Retina (tissue), 1 donor: ENCODE measurements around the gene MN1.

ENCODE experiments used
- DNase-seq: peaks from one replicate; pipeline ENCODE4 v3.0.0-alpha.2; 2016

The MN1 gene

DNA sequence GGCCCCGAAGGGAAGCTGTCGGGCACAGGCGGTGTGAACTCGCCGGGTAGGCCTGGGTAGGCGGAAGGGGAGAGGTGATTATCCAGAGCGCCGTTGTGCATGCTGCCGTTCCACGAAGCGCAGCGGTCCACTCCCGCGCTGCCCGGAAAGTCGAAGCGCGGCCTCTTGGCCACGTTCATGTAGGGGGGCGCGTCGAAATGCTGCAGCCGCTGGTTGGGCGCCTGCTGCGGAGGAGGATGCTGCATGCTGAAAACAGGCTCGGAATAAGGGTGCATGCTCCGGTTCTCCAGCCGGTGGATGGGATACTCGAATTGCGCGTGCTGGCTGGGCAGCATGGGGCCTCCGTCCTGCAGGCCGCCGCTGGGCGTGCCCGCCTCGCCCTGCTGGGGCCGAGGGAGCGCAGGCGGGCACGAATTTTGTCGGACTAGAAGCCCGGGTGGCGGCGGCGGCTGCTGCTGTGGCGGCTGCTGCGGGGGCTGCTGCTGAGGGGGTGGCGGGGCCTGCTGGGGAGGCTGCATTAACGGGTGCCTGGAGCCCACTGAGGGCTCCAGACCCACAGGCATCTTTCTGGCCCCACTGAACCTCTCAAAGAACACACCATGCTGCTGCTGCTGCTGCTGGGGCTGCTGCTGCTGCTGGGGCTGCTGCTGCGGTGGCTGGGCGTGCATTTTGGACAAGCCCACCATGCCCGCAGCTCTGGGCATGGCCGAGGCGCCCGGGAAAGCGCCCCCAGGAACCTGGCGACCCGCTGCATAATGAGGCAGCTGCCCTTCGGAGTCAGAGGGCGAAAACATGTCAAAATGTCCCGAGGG is 2.3 kb downstream of the MN1 start:
- DNase-seq, result peak; percentile 88

DNA sequence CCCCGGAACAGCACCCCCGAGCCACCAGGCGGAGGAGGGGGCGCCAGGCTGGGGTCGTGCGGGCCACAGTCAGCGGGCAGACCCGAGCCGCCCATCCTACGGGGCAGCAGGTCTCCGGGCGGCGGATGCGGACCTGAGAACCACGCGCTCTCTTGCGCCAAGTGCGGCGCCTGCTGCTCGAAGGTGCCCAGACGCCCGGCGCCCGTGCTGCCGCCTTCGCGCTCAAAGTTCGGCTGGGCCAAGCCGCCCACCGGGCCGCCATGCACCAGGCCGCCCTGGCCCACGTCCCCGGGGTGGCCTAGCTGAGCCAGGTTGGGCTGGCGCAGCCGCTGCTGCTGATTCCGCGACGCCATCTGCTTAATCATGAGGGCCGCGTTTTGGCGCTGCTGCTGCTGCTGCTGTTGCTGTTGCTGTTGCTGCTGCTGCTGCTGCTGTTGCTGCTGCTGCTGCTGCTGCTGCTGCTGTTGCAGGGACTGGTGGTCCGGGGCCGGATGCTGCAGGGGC is 3.0 kb downstream of the MN1 start:
- DNase-seq, result peak; percentile 89

DNA sequence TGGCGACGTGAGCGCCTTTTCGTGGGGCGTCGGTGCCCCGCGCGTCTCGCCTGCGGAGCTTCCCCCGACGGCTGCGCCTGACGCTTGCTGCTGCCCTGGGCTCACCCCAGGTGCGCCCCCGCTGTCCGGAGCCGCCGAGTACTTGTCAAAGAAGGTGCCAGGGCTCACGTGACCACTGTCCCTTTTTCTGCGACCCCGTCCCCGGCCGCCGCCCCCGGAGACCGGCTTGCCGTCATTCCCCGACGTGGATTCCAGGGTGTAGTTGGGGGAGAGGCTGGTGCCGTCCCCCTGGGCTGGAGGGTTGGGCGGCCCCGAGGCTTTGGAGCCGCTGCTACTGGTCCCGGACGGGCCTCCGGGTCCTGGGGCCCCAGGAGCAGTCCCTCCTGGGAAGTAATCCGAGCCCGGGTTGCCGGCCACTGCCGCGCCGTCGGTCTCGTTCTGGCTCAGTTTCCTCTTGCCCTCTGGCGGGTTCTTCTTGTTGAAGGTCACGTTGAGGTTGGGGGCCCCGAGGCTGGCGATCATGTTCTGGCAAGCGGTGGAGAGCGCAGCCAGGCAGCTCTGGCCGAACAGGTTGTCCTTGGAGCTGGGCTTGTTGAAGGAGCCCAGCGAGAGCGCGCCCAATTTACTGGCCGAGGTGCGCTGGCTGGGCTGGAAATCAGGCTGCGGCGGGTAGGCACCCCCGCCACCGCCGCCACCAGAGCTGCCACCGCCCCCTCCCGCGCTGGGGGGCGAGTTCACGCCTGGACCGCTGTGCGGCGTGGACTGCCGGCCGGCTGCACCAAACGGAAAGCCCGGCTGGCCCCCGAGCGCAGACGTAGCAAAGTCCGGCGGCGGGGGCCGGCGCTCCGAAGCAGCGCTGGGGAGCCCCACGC is 3.8 kb downstream of the MN1 start:
- peak; percentile 71 for DNase-seq

- no peak for DNase-seq
Measured at GRCh38 chr22:27796829-27797519, 4.6 kb downstream of the MN1 start.

DNA sequence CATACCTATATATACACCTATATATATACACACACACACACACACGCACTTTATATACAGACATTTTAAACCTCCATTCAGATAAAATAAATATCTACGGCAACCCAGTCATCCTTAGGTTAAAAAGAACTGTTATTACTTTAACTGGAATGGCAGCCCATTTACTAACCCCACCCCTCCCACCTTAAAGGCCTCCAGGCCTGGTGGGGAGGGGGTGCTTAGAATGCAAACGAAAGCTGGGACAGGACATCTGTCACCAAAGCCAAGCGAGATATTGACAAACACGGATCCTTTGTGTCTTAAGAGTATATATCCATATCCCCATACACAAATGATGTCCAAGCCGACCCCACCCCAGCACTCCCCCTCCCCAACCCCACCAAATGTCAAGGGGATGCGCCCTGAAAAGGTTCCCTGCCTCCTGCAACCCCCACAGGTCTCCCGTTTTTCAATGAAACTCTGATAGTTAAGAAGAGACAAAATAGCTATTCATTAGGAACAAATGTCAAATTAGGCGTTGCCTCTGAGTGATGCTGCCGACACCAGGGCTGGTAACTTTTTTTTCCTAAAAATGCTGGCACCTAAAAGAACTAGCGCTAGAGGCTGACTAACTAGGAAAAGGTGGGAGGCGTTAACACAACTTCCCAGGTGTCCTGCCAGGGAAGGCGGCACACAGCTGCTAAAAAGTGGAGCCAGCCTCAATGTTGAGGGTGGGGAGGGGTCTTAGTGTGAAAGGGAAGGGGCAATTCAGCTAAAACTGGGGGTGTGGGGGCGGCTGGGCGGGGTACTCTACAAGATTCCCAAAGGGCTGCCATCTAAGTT is 5.6 kb downstream of the MN1 start:
- no peak for DNase-seq

DNA sequence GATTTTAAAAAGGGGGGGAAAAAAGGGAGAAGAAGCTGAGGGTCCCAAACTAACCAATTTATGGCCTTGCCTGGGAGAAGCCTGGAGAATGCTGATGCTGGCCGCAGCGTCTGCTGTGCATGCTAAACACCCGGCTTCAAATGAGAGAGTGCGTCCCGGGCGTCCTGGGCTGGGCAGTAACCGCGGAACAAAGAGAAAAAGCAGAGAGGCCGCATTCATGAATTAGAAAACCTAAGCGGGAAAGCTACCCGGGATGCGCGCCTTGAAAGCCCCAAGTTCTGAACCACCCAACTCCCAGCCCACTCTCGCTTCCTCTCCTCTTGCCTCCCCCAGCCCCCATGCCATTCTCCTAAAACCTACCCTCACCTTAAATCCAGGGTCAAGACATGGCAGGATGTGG is 6.5 kb downstream of the MN1 start:
- DNase-seq, result peak; percentile 79

DNA sequence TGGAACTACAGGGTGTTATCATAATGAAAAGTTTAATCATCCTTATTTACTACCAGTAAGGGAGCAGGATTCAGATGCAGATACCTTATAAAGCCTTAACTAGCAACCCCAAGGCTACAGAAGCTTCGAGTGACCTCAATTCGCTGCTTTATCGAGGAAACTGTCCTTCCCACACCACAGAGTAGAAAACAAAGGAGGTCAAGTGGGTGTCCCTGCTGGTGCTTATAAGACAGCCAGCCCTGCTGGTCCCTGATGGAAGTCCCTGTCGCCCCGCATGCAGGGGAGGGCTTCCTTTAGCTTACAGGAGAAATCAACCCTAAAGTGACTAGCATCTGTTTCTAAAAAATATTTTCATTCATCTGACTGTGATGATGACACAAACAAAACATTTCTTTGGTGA is 7.3 kb downstream of the MN1 start:
- DNase-seq, result peak; percentile 77

GRCh38 chr22:27793576-27793975 is 8.0 kb downstream of the MN1 start:
- DNase-seq, result no peak

GRCh38 chr22:27792452-27793161 is 8.9 kb downstream of the MN1 start:
- DNase-seq, result no peak

- no peak for DNase-seq
Measured at GRCh38 chr22:27791859-27792241, 9.7 kb downstream of the MN1 start.

DNA sequence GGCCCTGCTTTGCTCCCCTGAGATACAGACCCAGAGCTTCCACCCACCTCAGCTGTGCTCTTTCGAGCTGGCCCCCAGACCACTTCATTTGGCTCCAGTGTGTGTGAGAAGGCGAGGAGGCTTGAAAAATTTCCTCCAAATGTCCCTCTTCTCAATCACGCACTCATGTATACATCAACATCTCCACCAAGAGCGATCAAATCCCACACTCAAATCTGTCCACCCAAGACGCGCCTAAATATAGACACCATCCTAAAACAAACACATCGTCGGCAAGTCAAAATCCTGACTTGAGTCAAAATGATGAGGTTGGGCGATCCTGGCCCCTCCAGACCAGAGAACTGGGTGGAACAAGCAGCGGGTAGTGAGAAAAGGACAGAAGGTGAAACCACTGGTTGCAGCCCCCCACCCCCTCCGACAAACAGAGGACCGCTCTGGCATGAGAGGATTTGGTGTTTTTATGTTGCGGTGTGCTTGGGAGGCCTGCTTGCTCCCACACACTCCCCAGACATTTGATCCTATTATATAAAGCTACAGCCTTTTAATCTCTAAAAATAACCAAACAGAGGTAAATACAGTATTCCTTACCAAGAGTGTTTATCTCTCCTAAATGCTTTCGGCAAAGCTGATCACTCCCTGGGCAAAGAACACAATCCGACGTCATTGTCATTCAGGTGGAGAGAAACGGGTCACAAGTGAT is 10.2 kb downstream of the MN1 start:
- DNase-seq, result no peak

GRCh38 chr22:27790376-27791158 is 11.0 kb downstream of the MN1 start:
- DNase-seq, result no peak

DNA sequence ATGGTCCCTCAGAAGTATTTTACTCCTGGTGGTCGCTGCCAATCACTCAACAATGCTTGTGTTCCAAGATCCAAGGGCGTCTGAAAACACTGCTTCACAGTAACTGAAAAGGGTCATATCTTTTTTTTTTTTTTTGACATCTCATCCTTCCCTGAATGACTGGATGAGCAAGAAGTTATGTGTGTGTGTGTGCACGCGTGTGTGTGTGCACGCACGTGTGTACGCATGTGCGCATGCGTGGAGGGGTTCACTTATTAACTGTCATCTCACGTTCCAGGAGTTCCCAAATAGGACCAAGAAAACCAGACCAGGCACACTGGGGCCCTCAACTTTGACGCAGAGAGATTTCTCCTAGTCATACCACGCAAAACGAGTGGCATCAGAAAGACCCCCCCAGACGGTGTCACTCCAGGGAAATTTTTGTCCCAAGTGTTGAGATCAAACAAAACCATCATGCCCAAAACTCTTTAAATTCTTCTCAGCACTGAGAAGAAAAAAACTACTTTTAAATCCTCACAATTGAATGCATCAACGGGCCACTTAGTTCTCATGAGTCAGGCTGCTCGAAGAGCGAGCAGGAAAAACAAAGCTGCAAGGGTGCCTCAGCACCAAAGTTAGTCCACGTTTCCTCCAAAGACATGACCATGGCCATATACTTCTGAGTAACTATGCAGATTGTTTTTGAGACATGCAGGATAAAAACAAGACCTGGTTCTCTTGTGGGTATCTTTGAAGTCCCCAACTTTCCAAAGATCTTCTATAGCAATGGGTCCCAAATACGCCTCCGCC is 12.9 kb downstream of the MN1 start:
- no peak for DNase-seq

- no peak for DNase-seq
Measured at GRCh38 chr22:27786965-27787364, 14.6 kb downstream of the MN1 start.

- DNase-seq, result no peak
Measured at GRCh38 chr22:27786291-27786932, 15.1 kb downstream of the MN1 start.

GRCh38 chr22:27785831-27786230 is 15.7 kb downstream of the MN1 start:
- DNase-seq, result no peak

- no peak for DNase-seq
Measured at GRCh38 chr22:27784120-27784475, 17.5 kb downstream of the MN1 start.

GRCh38 chr22:27783436-27784119 is 18.0 kb downstream of the MN1 start:
- DNase-seq, result no peak
